SIG-M5 treated with dmso at 0.1 percent for 504 hours (cell line): ENCODE data around the gene BMP5.
"Not testable (repeated sequence)": the region's sequence is repeated elsewhere in the genome, so short reads cannot be mapped to it uniquely, and the experiment has no call there.

Experiments
- DNase-seq: peaks from one replicate; lab custom pipeline; 2025; ENCODE audit not compliant: unreplicated experiment; lab: John Stamatoyannopoulos, UW

Gene BMP5

GRCh38 chr6:55875400-55875799 lies at the start of gene BMP5:
Gene BMP5, minus strand, starts transcription at chr6:55875590. Its CDS starts 725 bp downstream, at chr6:55874865.
- no peak for DNase-seq

GRCh38 chr6:55922406-55922805 lies 47.0 kb upstream of the BMP5 start:
- DNase-seq: no peak

GRCh38 chr6:55919716-55920308 lies 44.4 kb upstream of the BMP5 start:
- DNase-seq: no peak

GRCh38 chr6:55918639-55919038 lies 43.2 kb upstream of the BMP5 start:
- DNase-seq: no peak

GRCh38 chr6:55917751-55918415 lies 42.5 kb upstream of the BMP5 start:
- no peak for DNase-seq

GRCh38 chr6:55916188-55916587 lies 40.8 kb upstream of the BMP5 start:
- no peak for DNase-seq

GRCh38 chr6:55913228-55914195 lies 38.1 kb upstream of the BMP5 start:
- DNase-seq: no peak

- DNase-seq: not testable (repeated sequence)
Measured at GRCh38 chr6:55910466-55910865, 35.1 kb upstream of the BMP5 start.

- not testable (repeated sequence) for DNase-seq
Measured at GRCh38 chr6:55909911-55910310, 34.5 kb upstream of the BMP5 start.

GRCh38 chr6:55902796-55903195 lies 27.4 kb upstream of the BMP5 start:
- DNase-seq: no peak

GRCh38 chr6:55901765-55902270 lies 26.4 kb upstream of the BMP5 start:
- no peak for DNase-seq

- DNase-seq: no peak
Measured at GRCh38 chr6:55898342-55898741, 23.0 kb upstream of the BMP5 start.

GRCh38 chr6:55897346-55897745 lies 22.0 kb upstream of the BMP5 start:
- DNase-seq: no peak

- DNase-seq: no peak
Measured at GRCh38 chr6:55895972-55896730, 20.8 kb upstream of the BMP5 start.

- no peak for DNase-seq
Measured at GRCh38 chr6:55892749-55893357, 17.5 kb upstream of the BMP5 start.

GRCh38 chr6:55888917-55889316 lies 13.5 kb upstream of the BMP5 start:
- DNase-seq: no peak

- peak; percentile 1 for DNase-seq
Measured at GRCh38 chr6:55886185-55886836, 10.9 kb upstream of the BMP5 start.

GRCh38 chr6:55882718-55883569 lies 7.6 kb upstream of the BMP5 start:
- DNase-seq: peak; percentile 22

- no peak for DNase-seq
Measured at GRCh38 chr6:55877283-55877682, 1.9 kb upstream of the BMP5 start.
